ENCODE results near the gene NAPB.

The NAPB gene

DNA sequence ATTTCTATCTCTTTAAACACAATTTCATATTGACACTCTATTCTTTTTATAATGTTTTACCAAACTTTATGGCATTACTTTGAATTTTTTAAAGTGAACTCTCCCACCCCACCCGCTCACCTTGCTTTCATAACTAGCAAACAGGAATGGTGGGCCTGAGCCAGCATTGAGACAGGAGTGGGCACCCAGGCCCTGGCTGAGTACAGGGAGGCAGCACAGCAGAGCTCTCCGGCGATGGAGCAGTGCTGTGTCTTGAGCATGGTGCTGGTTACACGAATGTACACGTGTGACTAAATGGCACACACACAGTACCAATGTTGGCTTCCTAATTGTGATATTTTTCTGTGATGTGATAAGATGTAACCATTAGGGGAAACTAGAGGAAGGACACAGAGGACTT, 26.9 kb upstream of the NAPB start:
- no peak for DNase-seq (ENCODE audit: low spot score)
- TF ChIP-seq, protein P1, sequence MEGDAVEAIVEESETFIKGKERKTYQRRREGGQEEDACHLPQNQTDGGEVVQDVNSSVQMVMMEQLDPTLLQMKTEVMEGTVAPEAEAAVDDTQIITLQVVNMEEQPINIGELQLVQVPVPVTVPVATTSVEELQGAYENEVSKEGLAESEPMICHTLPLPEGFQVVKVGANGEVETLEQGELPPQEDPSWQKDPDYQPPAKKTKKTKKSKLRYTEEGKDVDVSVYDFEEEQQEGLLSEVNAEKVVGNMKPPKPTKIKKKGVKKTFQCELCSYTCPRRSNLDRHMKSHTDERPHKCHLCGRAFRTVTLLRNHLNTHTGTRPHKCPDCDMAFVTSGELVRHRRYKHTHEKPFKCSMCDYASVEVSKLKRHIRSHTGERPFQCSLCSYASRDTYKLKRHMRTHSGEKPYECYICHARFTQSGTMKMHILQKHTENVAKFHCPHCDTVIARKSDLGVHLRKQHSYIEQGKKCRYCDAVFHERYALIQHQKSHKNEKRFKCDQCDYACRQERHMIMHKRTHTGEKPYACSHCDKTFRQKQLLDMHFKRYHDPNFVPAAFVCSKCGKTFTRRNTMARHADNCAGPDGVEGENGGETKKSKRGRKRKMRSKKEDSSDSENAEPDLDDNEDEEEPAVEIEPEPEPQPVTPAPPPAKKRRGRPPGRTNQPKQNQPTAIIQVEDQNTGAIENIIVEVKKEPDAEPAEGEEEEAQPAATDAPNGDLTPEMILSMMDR (IDR thresholded peaks at IDR 0.05; ENCODE audit: extremely low read depth, insufficient read depth, missing control alignments): no peak
- in situ Hi-C loops (cut with MboI; ENCODE audit: low pct_unique_long_range_greater_than_20kb, low sequenced_read_pairs, unreplicated experiment): loop anchor here (10.0 kb wide), 1 partner anchor 157 kb away; the partner anchor contains the start of gene CST9

- TF ChIP-seq, protein P1 (IDR thresholded peaks at IDR 0.05; ENCODE audit: extremely low read depth, insufficient read depth, missing control alignments): peak; percentile 72
- peak; percentile 61 for DNase-seq (ENCODE audit: low spot score)
- in situ Hi-C loops (cut with MboI; ENCODE audit: low pct_unique_long_range_greater_than_20kb, low sequenced_read_pairs, unreplicated experiment): loop anchor here (10.0 kb wide), 1 partner anchor 158 kb away; the partner anchor contains the start of gene CST9
Measured at GRCh38 chr20:23446505-23446904, 25.2 kb upstream of the NAPB start.

GRCh38 chr20:23445596-23446217, 24.4 kb upstream of the NAPB start:
- TF ChIP-seq, protein P1 (IDR thresholded peaks at IDR 0.05; ENCODE audit: extremely low read depth, insufficient read depth, missing control alignments): no peak
- no peak for DNase-seq (ENCODE audit: low spot score)
- in situ Hi-C loops (cut with MboI; ENCODE audit: low pct_unique_long_range_greater_than_20kb, low sequenced_read_pairs, unreplicated experiment): loop anchor here (10.0 kb wide), 1 partner anchor 159 kb away; the partner anchor contains the start of gene CST9

DNA sequence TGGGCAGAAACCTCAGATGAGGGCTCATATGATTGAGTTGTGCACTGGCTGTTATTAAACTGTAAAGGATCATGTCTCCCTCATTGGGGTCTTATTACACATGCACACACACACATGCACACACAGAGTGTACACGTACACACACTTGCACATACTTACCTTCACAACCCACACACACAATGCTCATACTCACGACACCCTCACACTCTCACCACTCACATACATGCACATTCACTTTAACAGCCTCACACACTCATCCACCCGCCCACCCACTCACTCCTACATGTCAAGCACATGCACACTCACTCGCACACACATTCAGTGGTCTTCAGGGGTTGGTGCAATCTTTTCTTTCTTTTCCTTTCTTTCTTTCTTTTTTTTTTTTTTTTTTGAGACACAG, 23.6 kb upstream of the NAPB start:
- in situ Hi-C loops (cut with MboI; ENCODE audit: low pct_unique_long_range_greater_than_20kb, low sequenced_read_pairs, unreplicated experiment): loop anchor here (10.0 kb wide), 1 partner anchor 160 kb away; the partner anchor contains the start of gene CST9
- TF ChIP-seq, protein P1 (IDR thresholded peaks at IDR 0.05; ENCODE audit: extremely low read depth, insufficient read depth, missing control alignments): no peak
- no peak for DNase-seq (ENCODE audit: low spot score)

- no peak for DNase-seq (ENCODE audit: low spot score)
- in situ Hi-C loops (cut with MboI; ENCODE audit: low pct_unique_long_range_greater_than_20kb, low sequenced_read_pairs, unreplicated experiment): loop anchor here (10.0 kb wide), 1 partner anchor 162 kb away; the partner anchor contains the start of gene CST9
- TF ChIP-seq, protein P1 (IDR thresholded peaks at IDR 0.05; ENCODE audit: extremely low read depth, insufficient read depth, missing control alignments): no peak
Measured at GRCh38 chr20:23442436-23442835, 21.1 kb upstream of the NAPB start.

DNA sequence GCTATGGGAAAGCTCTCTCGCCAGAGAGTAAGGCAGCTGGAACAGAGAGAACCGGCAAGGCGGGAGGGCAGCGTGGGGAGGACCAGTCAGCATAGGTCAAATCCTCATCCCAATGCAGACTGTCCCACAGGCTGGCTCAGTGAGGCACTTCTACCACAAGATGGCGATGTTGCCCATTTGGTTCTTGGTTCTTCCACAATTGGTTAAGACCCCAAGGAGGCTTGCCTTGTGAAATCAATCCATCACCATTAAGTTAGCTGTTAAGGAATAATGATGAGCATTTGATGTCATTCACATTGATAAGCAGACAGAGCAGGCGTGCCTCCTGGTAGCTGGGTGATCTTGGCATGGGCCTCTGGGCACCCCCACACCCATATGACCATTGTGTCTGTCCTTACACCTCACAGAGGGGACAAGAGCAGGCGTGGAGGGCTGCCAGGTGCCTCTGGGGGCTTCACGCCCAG, 20.6 kb upstream of the NAPB start:
- in situ Hi-C loops (cut with MboI; ENCODE audit: low pct_unique_long_range_greater_than_20kb, low sequenced_read_pairs, unreplicated experiment): loop anchor here (10.0 kb wide), 1 partner anchor 163 kb away; the partner anchor contains the start of gene CST9
- DNase-seq (ENCODE audit: low spot score): peak; percentile 80
- TF ChIP-seq, protein P1 (IDR thresholded peaks at IDR 0.05; ENCODE audit: extremely low read depth, insufficient read depth, missing control alignments): peak; percentile 87

All from GM13977 (cell line).